Measurements from ENCODE around the gene CYB561D1. TPM values are rescaled to one million over a fixed set of nuclear protein-coding genes. Genes with fewer than 3 reads are reported as not detected.

The CYB561D1 gene
- total and polyA plus RNA-seq, 2 of the 13 experiments (the other 11 are each of a cell fraction or from before 2014, with no cell fraction given) = 3.9 to 4.1 TPM

- no peaks in the 10 kb centered on the region for H3K79me2 ChIP-seq (ENCODE audit: insufficient read depth, low read length)
- intact Hi-C loops (cut with micrococcal nuclease; ENCODE audit: unreplicated experiment) = no loop called here
- ChIA-PET POLR2A (interaction anchor here (0.6 to 1.9 kb wide), 10 partner anchors 10 to 270 kb away, joined by 3 to 10 read pairs (median 4); partner anchors contain the start of genes AMIGO1, CYB561D1, PSMA5 and SARS1), CTCF (ENCODE audit: low intra/inter-chr PET ratio, low total read pairs) (no interaction called here)
- peaks cover 19% of the 10 kb centered on the region for H3K4me1 ChIP-seq (ENCODE audit: insufficient read depth, low read length)
- peak within 1 kb of the TSS; percentile 83 for H3K27ac ChIP-seq (ENCODE audit: extremely low read length, insufficient read depth, low read length)
- in situ Hi-C loops (cut with HindIII; ENCODE audit: extremely low pct_ligation_motif_present, low pct_unique_long_range_greater_than_20kb) = loop anchor here (5.0 kb wide), 1 partner anchor 57 kb away; the partner anchor contains the start of gene PSMA5
- DNase-seq (ENCODE audit: low spot score) (peak; percentile 84), FAIRE-seq (no peak), ATAC-seq (peak; percentile 84)
- peak within 1 kb of the TSS; percentile 75 to 92 (median 78) for H3K4me3 ChIP-seq (replicated peaks in 1 of 3; ENCODE audit: insufficient read depth in 1 of 3, low read depth in 2 of 3, low read length in 3 of 3)
- BruUV-seq (replicated peaks) = no TSS peak
- H3K36me3 ChIP-seq (replicated peaks in 1 of 2; ENCODE audit: control insufficient read depth in 1 of 2, insufficient read depth in 2 of 2, low read length in 2 of 2) = no peaks in the 10 kb centered on the region; a peak in 1 of 5 replicates
- peak within 1 kb of the TSS; percentile 95 for H2AFZ ChIP-seq (ENCODE audit: low read length)
- no peaks in the 10 kb centered on the region for H4K20me1 ChIP-seq (ENCODE audit: insufficient read depth, low read length)
- H3K9me3 ChIP-seq (ENCODE audit: low read length) = no peaks in the 10 kb centered on the region
- WGBS (ENCODE audit: low lambda C conversion rate) = 3% methylated on average over 24 of the region's 73 CpGs
- peaks cover 1 to 17% of the 10 kb centered on the region in 2 experiments; a peak in 4 of 5 replicates for H3K27me3 ChIP-seq (ENCODE audit: control insufficient read depth in 1 of 2, insufficient read depth in 2 of 2, low read length in 2 of 2)
- H3K4me2 ChIP-seq (ENCODE audit: low read depth, low read length) = peak within 1 kb of the TSS; percentile 97
- peak within 1 kb of the TSS; percentile 91 for H3K9ac ChIP-seq (ENCODE audit: insufficient read depth, low read depth, low read length)
- TF ChIP-seq ZNF331 (CRISPR knock-in tag; IDR thresholded peaks at IDR 0.05) (peak; percentile 65; the same call in 1 of the 2 replicates), GABPA (IDR thresholded peaks at IDR 0.05; ENCODE audit: low read depth, low read length) (no peak), GABPA (CRISPR knock-in tag; IDR thresholded peaks at IDR 0.05; ENCODE audit: low read depth) (peak; percentile 32; the same call in 1 of the 2 replicates), TBX2 (CRISPR knock-in tag; IDR thresholded peaks at IDR 0.05; ENCODE audit: borderline replicate concordance) (peak; percentile 47; the same call in 1 of the 2 replicates), GATAD1 (CRISPR knock-in tag; IDR thresholded peaks at IDR 0.05) (0 out of 2 replicates have a peak, but pooled peaks have one; percentile 67), SP1 (IDR thresholded peaks at IDR 0.05) (no peak), SP1 (CRISPR knock-in tag; IDR thresholded peaks at IDR 0.05) (peak; percentile 65; the same call in 1 of the 2 replicates), IRF1 (CRISPR knock-in tag; IDR thresholded peaks at IDR 0.05; ENCODE audit: low read depth) (no peak; the same call in 1 of the 2 replicates), HIVEP1 (CRISPR knock-in tag; IDR thresholded peaks at IDR 0.05) (peak; percentile 62), ZNF234 (CRISPR knock-in tag; conservative IDR thresholded peaks at IDR 0.05) (peak; percentile 85; the same call in 1 of the 2 replicates), ZNF570 (CRISPR knock-in tag; IDR thresholded peaks at IDR 0.05; ENCODE audit: borderline replicate concordance) (no peak), ZNF414 (CRISPR knock-in tag; IDR thresholded peaks at IDR 0.05) (peak; percentile 95; the same call in 1 of the 2 replicates), BCL3 (CRISPR knock-in tag; IDR thresholded peaks at IDR 0.05) (0 out of 2 replicates have a peak, but pooled peaks have one; percentile 24), ZNF709 (CRISPR knock-in tag; IDR thresholded peaks at IDR 0.05) (peak; percentile 61; the same call in 1 of the 2 replicates), BORCS8-MEF2B (CRISPR knock-in tag; IDR thresholded peaks at IDR 0.05) (peak; percentile 57; the same call in 1 of the 2 replicates), PHF5A (CRISPR knock-in tag; IDR thresholded peaks at IDR 0.05; ENCODE audit: low read depth, unreplicated experiment) (no peak), THAP8 (CRISPR knock-in tag; IDR thresholded peaks at IDR 0.05; ENCODE audit: borderline replicate concordance) (peak; percentile 91; the same call in 1 of the 2 replicates), ZNF782 (CRISPR knock-in tag; IDR thresholded peaks at IDR 0.05; ENCODE audit: borderline replicate concordance) (peak; percentile 87; the same call in 1 of the 2 replicates), MEIS1 (CRISPR knock-in tag; IDR thresholded peaks at IDR 0.05; ENCODE audit: borderline replicate concordance) (no peak), ZNF441 (CRISPR knock-in tag; IDR thresholded peaks at IDR 0.05; ENCODE audit: borderline replicate concordance) (0 out of 2 replicates have a peak, but pooled peaks have one; percentile 37)
Observed at GRCh38 chr1:109483672-109484518, 10.0 kb upstream of the CYB561D1 start, which contains the start of gene ATXN7L2. ATXN7L2 (plus strand) TSS chr1:109483905; CDS start chr1:109483954, 49 bp downstream.
